ENCODE measurements around the gene SLC22A7.

Gene SLC22A7, protein sequence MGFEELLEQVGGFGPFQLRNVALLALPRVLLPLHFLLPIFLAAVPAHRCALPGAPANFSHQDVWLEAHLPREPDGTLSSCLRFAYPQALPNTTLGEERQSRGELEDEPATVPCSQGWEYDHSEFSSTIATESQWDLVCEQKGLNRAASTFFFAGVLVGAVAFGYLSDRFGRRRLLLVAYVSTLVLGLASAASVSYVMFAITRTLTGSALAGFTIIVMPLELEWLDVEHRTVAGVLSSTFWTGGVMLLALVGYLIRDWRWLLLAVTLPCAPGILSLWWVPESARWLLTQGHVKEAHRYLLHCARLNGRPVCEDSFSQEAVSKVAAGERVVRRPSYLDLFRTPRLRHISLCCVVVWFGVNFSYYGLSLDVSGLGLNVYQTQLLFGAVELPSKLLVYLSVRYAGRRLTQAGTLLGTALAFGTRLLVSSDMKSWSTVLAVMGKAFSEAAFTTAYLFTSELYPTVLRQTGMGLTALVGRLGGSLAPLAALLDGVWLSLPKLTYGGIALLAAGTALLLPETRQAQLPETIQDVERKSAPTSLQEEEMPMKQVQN

GRCh38 chr6:43297644-43298564, at the start of gene SLC22A7:
SLC22A7 (plus strand) TSS chr6:43298260; CDS start chr6:43298359, 99 bp downstream.
- Histone ChIP-seq H3F3A (ENCODE audit: control insufficient read depth, insufficient read depth) (no peaks in the 10 kb centered on the region), H3K4me1 (ENCODE audit: control insufficient read depth, low read length) (peaks cover 3% of the 10 kb centered on the region; the same call in 1 of the 2 replicates), H3K4me2 (ENCODE audit: low read length) (no peak within 1 kb of the TSS), H4K20me1 (ENCODE audit: control insufficient read depth, insufficient read depth, low read depth, low read length) (no peaks in the 10 kb centered on the region), H3K9me2 (replicated peaks; ENCODE audit: control insufficient read depth, low read length) (no peaks in the 10 kb centered on the region), H3K27ac (ENCODE audit: low read depth, low read length) (no peak within 1 kb of the TSS), H3K27me3 (ENCODE audit: control insufficient read depth, low read length) (no peaks in the 10 kb centered on the region), H3K79me2 (ENCODE audit: control insufficient read depth, low read length) (no peaks in the 10 kb centered on the region), H3K4me3 (ENCODE audit: low read length) (no peak within 1 kb of the TSS), H3K9me3 (ENCODE audit: control insufficient read depth, insufficient read depth, low read length) (no peaks in the 10 kb centered on the region), H3K36me3 (ENCODE audit: control insufficient read depth, low read length) (no peaks in the 10 kb centered on the region)
- no peak for TF ChIP-seq EZH2phosphoT487 (IDR thresholded peaks at IDR 0.05; ENCODE audit: borderline replicate concordance, low read length)
- TF ChIP-seq CTCF (IDR thresholded peaks at IDR 0.05; ENCODE audit: low read depth, low read length, poor library complexity, severe bottlenecking) = no peak

GRCh38 chr6:43248791-43249190, 49.3 kb upstream of the SLC22A7 start:
- no peak overlapping the region for H3K27ac ChIP-seq (ENCODE audit: low read depth, low read length)
- no peak overlapping the region for H3K4me3 ChIP-seq (ENCODE audit: low read length)
- H3K9me3 ChIP-seq (ENCODE audit: control insufficient read depth, insufficient read depth, low read length) = no peaks in the 10 kb centered on the region
- H3K4me1 ChIP-seq (ENCODE audit: control insufficient read depth, low read length) = peaks cover 23% of the 10 kb centered on the region
- no peak overlapping the region for H3K4me2 ChIP-seq (ENCODE audit: low read length)
- no peaks in the 10 kb centered on the region for H3K79me2 ChIP-seq (ENCODE audit: control insufficient read depth, low read length)
- no peaks in the 10 kb centered on the region for H3K9me2 ChIP-seq (replicated peaks; ENCODE audit: control insufficient read depth, low read length)
- H3K36me3 ChIP-seq (ENCODE audit: control insufficient read depth, low read length) = no peaks in the 10 kb centered on the region
- TF ChIP-seq EZH2phosphoT487 (IDR thresholded peaks at IDR 0.05; ENCODE audit: borderline replicate concordance, low read length) (no peak), CTCF (IDR thresholded peaks at IDR 0.05; ENCODE audit: low read depth, low read length, poor library complexity, severe bottlenecking) (no peak)
- H3K27me3 ChIP-seq (ENCODE audit: control insufficient read depth, low read length) = peaks cover 43% of the 10 kb centered on the region
- H3F3A ChIP-seq (ENCODE audit: control insufficient read depth, insufficient read depth) = no peaks in the 10 kb centered on the region
- no peaks in the 10 kb centered on the region for H4K20me1 ChIP-seq (ENCODE audit: control insufficient read depth, insufficient read depth, low read depth, low read length)

- Histone ChIP-seq H3K9me3 (ENCODE audit: control insufficient read depth, insufficient read depth, low read length) (no peaks in the 10 kb centered on the region), H3K79me2 (ENCODE audit: control insufficient read depth, low read length) (no peaks in the 10 kb centered on the region), H4K20me1 (ENCODE audit: control insufficient read depth, insufficient read depth, low read depth, low read length) (no peaks in the 10 kb centered on the region), H3K4me1 (ENCODE audit: control insufficient read depth, low read length) (peaks cover 20% of the 10 kb centered on the region), H3K27me3 (ENCODE audit: control insufficient read depth, low read length) (peaks cover 21% of the 10 kb centered on the region), H3K27ac (ENCODE audit: low read depth, low read length) (no peak overlapping the region), H3K36me3 (ENCODE audit: control insufficient read depth, low read length) (no peaks in the 10 kb centered on the region), H3F3A (ENCODE audit: control insufficient read depth, insufficient read depth) (no peaks in the 10 kb centered on the region), H3K9me2 (replicated peaks; ENCODE audit: control insufficient read depth, low read length) (no peaks in the 10 kb centered on the region), H3K4me2 (ENCODE audit: low read length) (no peak overlapping the region), H3K4me3 (ENCODE audit: low read length) (no peak overlapping the region)
- no peak for TF ChIP-seq EZH2phosphoT487 (IDR thresholded peaks at IDR 0.05; ENCODE audit: borderline replicate concordance, low read length)
- no peak for TF ChIP-seq CTCF (IDR thresholded peaks at IDR 0.05; ENCODE audit: low read depth, low read length, poor library complexity, severe bottlenecking)
These were observed 47.1 kb upstream of the SLC22A7 start for GRCh38 chr6:43250992-43251373.

Measured in DOHH2 (cell line).